Prostate gland (tissue), 2 donors: ENCODE measurements around the gene ADAT2. TPM values are rescaled to one million over a fixed set of nuclear protein-coding genes. Genes with fewer than 3 reads are reported as not detected.

ENCODE experiments used
- DNase-seq: peaks from one replicate; pipeline ENCODE4 v3.0.0-alpha.2; 2019; ENCODE audit warnings: low spot score
- H3K27ac ChIP-seq, 2 donors: fragments of 200-600 bp; sonication (generic); 2 replicates each; pipeline ENCODE4 v1.5.1; 2017 to 2019
- H3K27me3 ChIP-seq: fragments of 200-600 bp; sonication (generic); replicated peaks from 2 replicates; pipeline ENCODE4 v1.5.1; 2019; ENCODE audit not compliant: insufficient read depth
- H3K36me3 ChIP-seq, 2 donors: fragments of 200-600 bp; sonication (generic); 1 replicate in 1 of 2; 2 replicates in 1 of 2; pipeline versions ENCODE4 v1.5.1 to v1.8.1; 2017 to 2019
- H3K4me1 ChIP-seq: fragments of 200-600 bp; sonication (generic); replicated peaks from 2 replicates; pipeline ENCODE4 v1.5.1; 2019
- H3K4me3 ChIP-seq, 2 donors: fragments of 200-600 bp; sonication (generic); 2 replicates each; pipeline ENCODE4 v1.5.1; 2017 to 2019
- H3K9me3 ChIP-seq: fragments of 200-600 bp; sonication (generic); 2 replicates; pipeline ENCODE4 v1.5.1; 2017
- CTCF ChIP-seq, 4 experiments: fragments of 200-600 bp in 2 of 4; fragments of 450-650 bp in 2 of 4; sonication (generic) in 2 of 4; IDR thresholded peaks; 1 replicate in 3 of 4; 2 replicates in 1 of 4; pipeline ENCODE4 v1.5.1; 2016 to 2019; ENCODE audit warnings: antibody characterized with exemption in 4 of 4, mild to moderate bottlenecking in 2 of 4, moderate library complexity in 2 of 4
- POLR2A ChIP-seq: fragments of 450-650 bp; IDR thresholded peaks from one replicate; pipeline ENCODE4 v1.6.1; 2016; ENCODE audit warnings: antibody characterized with exemption, mild to moderate bottlenecking
- POLR2AphosphoS5 ChIP-seq: sonication (generic); formaldehyde crosslinking; IDR thresholded peaks from one replicate; pipeline ENCODE4 v1.6.1; 2017; ENCODE audit warnings: antibody characterized with exemption
- whole genome bisulfite sequencing: methylation state at CpG from one replicate; pipeline ENCODE4 v1.1.5; 2018; 5-methylcytosine and 5-hydroxymethylcytosine counted together
- intact Hi-C: fragments of 100-400 bp; cut with DNase I; formaldehyde crosslinking; loops from one replicate; pipeline ENCODE4 v1.14.2; 2022
- total RNA-seq, 2 donors: library from RNA; depleted of rRNA; stranded (reverse); fragments of >200 nt; gene quantifications; one replicate each; pipeline ENCODE4 v1.1.0, GENCODE V29; 2016

The ADAT2 gene
- total RNA-seq, 2 donors from 2014 or later: 3.2 to 4.2 TPM

- intact Hi-C loops: no loop called here
- H3K27me3 ChIP-seq: no peaks in the 10 kb centered on the region
- H3K9me3 ChIP-seq: no peaks in the 10 kb centered on the region
- H3K27ac ChIP-seq: no peak overlapping the region
- DNase-seq: no peak
- H3K4me3 ChIP-seq: no peak overlapping the region
- no peak for TF ChIP-seq CTCF (IDR thresholded peaks at IDR 0.05)
- TF ChIP-seq POLR2A: no peak
- TF ChIP-seq POLR2AphosphoS5: no peak
- 89% methylated on average over 3 of the region's 3 CpGs for WGBS
- no peaks in the 10 kb centered on the region for H3K36me3 ChIP-seq
- no peaks in the 10 kb centered on the region for H3K4me1 ChIP-seq
Measured at GRCh38 chr6:143414769-143415168, 35.7 kb downstream of the ADAT2 start.

GRCh38 chr6:143410859-143411270 lies 39.6 kb downstream of the ADAT2 start:
- Histone ChIP-seq H3K4me3 (no peak overlapping the region), H3K9me3 (no peaks in the 10 kb centered on the region), H3K4me1 (no peaks in the 10 kb centered on the region), H3K27me3 (no peaks in the 10 kb centered on the region), H3K36me3 (no peaks in the 10 kb centered on the region), H3K27ac (no peak overlapping the region)
- DNase-seq: no peak
- intact Hi-C loops: no loop called here
- 48% methylated on average over 1 of the region's 1 CpG for WGBS
- TF ChIP-seq POLR2AphosphoS5 (no peak), CTCF (IDR thresholded peaks at IDR 0.05) (no peak), POLR2A (no peak)

- Histone ChIP-seq H3K4me3 (no peak overlapping the region), H3K4me1 (no peaks in the 10 kb centered on the region), H3K9me3 (no peaks in the 10 kb centered on the region), H3K36me3 (no peaks in the 10 kb centered on the region), H3K27ac (no peak overlapping the region), H3K27me3 (no peaks in the 10 kb centered on the region)
- no peak for DNase-seq
- TF ChIP-seq POLR2A (no peak), POLR2AphosphoS5 (no peak), CTCF (IDR thresholded peaks at IDR 0.05) (no peak)
- intact Hi-C loops: no loop called here
Measured at GRCh38 chr6:143408787-143409162, 41.7 kb downstream of the ADAT2 start.

GRCh38 chr6:143408151-143408786 lies 42.2 kb downstream of the ADAT2 start:
- TF ChIP-seq POLR2A (no peak), CTCF (IDR thresholded peaks at IDR 0.05) (no peak)
- H3K27ac ChIP-seq: no peak overlapping the region
- no peaks in the 10 kb centered on the region for H3K9me3 ChIP-seq
- no peaks in the 10 kb centered on the region for H3K36me3 ChIP-seq
- DNase-seq: no peak
- H3K4me1 ChIP-seq: no peaks in the 10 kb centered on the region
- H3K4me3 ChIP-seq: no peak overlapping the region
- intact Hi-C loops: no loop called here
- no peaks in the 10 kb centered on the region for H3K27me3 ChIP-seq

GRCh38 chr6:143406673-143407072 lies 43.8 kb downstream of the ADAT2 start:
- Histone ChIP-seq H3K4me1 (no peaks in the 10 kb centered on the region), H3K9me3 (no peaks in the 10 kb centered on the region), H3K27ac (no peak overlapping the region), H3K36me3 (no peaks in the 10 kb centered on the region), H3K27me3 (no peaks in the 10 kb centered on the region), H3K4me3 (no peak overlapping the region)
- DNase-seq: no peak
- TF ChIP-seq POLR2A (no peak), CTCF (IDR thresholded peaks at IDR 0.05) (no peak), POLR2AphosphoS5 (no peak)
- intact Hi-C loops: no loop called here
- 86% methylated on average over 3 of the region's 3 CpGs for WGBS
